Esophagus muscularis mucosa (tissue), 3 donors: ENCODE data around the gene KIAA1614.

Source experiments
- CTCF ChIP-seq, 3 experiments: fragments of 200-600 bp in 2 of 3; fragments of 450-650 bp in 1 of 3; sonication (generic) in 2 of 3; IDR thresholded peaks; one replicate each; pipeline ENCODE4 v1.5.1; 2017 to 2019; ENCODE audit warnings: antibody characterized with exemption in 3 of 3, mild to moderate bottlenecking in 2 of 3, moderate library complexity in 1 of 3
- EP300 ChIP-seq: sonication (generic); formaldehyde crosslinking; IDR thresholded peaks from one replicate; pipeline ENCODE4 v1.6.1; 2017; ENCODE audit warnings: antibody characterized with exemption

- TF ChIP-seq CTCF (IDR thresholded peaks at IDR 0.05) (no peak), EP300 (no peak)
Measured at GRCh38 chr1:180931529-180931928, 18.8 kb downstream of the KIAA1614 start.
